Stomach (tissue), 4 donors: ENCODE data around the gene VPS39.

Experiments
- EP300 ChIP-seq: sonication (generic); formaldehyde crosslinking; IDR thresholded peaks from one replicate; pipeline ENCODE4 v1.6.1; 2017; ENCODE audit warnings: antibody characterized with exemption
- POLR2A ChIP-seq, 4 donors: fragments of 450-650 bp; IDR thresholded peaks; one replicate each; pipeline ENCODE4 v1.6.1; 2016; ENCODE audit warnings: antibody characterized with exemption in 4 of 4, control low read depth in 2 of 4, mild to moderate bottlenecking in 1 of 4, moderate library complexity in 1 of 4
- POLR2AphosphoS5 ChIP-seq, 3 donors: sonication (generic); formaldehyde crosslinking; IDR thresholded peaks; one replicate each; pipeline ENCODE4 v1.6.1; 2016; ENCODE audit warnings: antibody characterized with exemption in 3 of 3
- TF ChIP-seq, protein P1 (sequence below), 7 experiments: fragments of 450-650 bp in 4 of 7; fragments of 200-600 bp in 3 of 7; sonication (generic) in 3 of 7; IDR thresholded peaks; one replicate each; pipeline ENCODE4 v1.5.1; 2016 to 2019; ENCODE audit warnings: antibody characterized with exemption in 7 of 7, control low read depth in 2 of 7, mild to moderate bottlenecking in 1 of 7

DNA sequence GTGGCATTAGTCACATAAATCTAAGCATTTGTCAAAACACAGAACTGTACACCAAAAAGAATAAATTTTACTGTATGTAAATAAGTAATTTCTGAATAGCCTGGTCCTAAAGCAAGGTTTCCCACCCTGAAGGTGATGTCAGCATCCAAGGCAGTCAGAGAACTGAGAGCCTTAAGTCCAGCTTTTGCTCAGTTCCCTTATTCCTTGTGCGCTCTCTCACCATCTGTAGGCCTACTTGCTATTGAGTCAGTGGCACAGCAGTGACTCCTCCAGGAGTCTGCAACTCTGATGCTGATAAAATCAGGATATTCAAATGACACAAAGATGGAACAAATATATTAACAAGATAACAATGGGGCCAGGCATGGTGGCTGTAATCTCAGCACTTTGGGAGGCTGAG is 22.3 kb downstream of the VPS39 start:
- TF ChIP-seq, protein P1, sequence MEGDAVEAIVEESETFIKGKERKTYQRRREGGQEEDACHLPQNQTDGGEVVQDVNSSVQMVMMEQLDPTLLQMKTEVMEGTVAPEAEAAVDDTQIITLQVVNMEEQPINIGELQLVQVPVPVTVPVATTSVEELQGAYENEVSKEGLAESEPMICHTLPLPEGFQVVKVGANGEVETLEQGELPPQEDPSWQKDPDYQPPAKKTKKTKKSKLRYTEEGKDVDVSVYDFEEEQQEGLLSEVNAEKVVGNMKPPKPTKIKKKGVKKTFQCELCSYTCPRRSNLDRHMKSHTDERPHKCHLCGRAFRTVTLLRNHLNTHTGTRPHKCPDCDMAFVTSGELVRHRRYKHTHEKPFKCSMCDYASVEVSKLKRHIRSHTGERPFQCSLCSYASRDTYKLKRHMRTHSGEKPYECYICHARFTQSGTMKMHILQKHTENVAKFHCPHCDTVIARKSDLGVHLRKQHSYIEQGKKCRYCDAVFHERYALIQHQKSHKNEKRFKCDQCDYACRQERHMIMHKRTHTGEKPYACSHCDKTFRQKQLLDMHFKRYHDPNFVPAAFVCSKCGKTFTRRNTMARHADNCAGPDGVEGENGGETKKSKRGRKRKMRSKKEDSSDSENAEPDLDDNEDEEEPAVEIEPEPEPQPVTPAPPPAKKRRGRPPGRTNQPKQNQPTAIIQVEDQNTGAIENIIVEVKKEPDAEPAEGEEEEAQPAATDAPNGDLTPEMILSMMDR (IDR thresholded peaks at IDR 0.05) = no peak
- no peak for TF ChIP-seq POLR2A (IDR thresholded peaks at IDR 0.05)
- TF ChIP-seq EP300 = no peak
- no peak for TF ChIP-seq POLR2AphosphoS5 (IDR thresholded peaks at IDR 0.05)
